Sigmoid colon (tissue), 7 donors: ENCODE results near the gene CFAP46. TPM values are rescaled to one million over a fixed set of nuclear protein-coding genes. Genes with fewer than 3 reads are reported as not detected.

ENCODE experiments used
- DNase-seq: peaks from one replicate; pipeline ENCODE4 v3.0.0-alpha.2; 2019
- H3K27ac ChIP-seq, 4 donors: fragments of 200-600 bp; sonication (generic); one replicate each; pipeline ENCODE4 v1.5.1; 2016 to 2019; ENCODE audit warnings: mild to moderate bottlenecking in 1 of 4
- H3K27me3 ChIP-seq, 3 donors: fragments of 200-600 bp; sonication (generic); one replicate each; pipeline ENCODE4 v1.5.1; 2019; ENCODE audit warnings: mild to moderate bottlenecking in 1 of 3
- H3K36me3 ChIP-seq, 4 donors: fragments of 200-600 bp; sonication (generic); one replicate each; pipeline ENCODE4 v1.5.1; 2016 to 2019
- H3K4me1 ChIP-seq, 4 donors: fragments of 200-600 bp; sonication (generic); one replicate each; pipeline ENCODE4 v1.5.1; 2017 to 2019
- H3K4me3 ChIP-seq, 4 donors: fragments of 200-600 bp; sonication (generic); one replicate each; pipeline ENCODE4 v1.5.1; 2017 to 2019; ENCODE audit warnings: mild to moderate bottlenecking in 2 of 4, moderate library complexity in 1 of 4
- H3K9me3 ChIP-seq, 4 donors: fragments of 200-600 bp in 3 of 4; sonication (generic) in 3 of 4; one replicate each; pipeline versions ENCODE4 v1.5.1 to v1.6.1; 2013 to 2019
- EP300 ChIP-seq, 4 donors: sonication (generic); formaldehyde crosslinking; IDR thresholded peaks; one replicate each; pipeline ENCODE4 v1.6.1; 2017; ENCODE audit warnings: antibody characterized with exemption in 4 of 4
- POLR2A ChIP-seq, 2 donors: fragments of 450-650 bp; IDR thresholded peaks; one replicate each; pipeline ENCODE4 v1.6.1; 2016; ENCODE audit warnings: antibody characterized with exemption in 2 of 2, mild to moderate bottlenecking in 2 of 2, moderate library complexity in 2 of 2
- POLR2AphosphoS5 ChIP-seq, 4 donors: sonication (generic); formaldehyde crosslinking; IDR thresholded peaks; one replicate each; pipeline ENCODE4 v1.6.1; 2017; ENCODE audit warnings: antibody characterized with exemption in 4 of 4
- WGBS, 2 donors: extraction: QIAGEN DNeasy Blood & Tissue Kit; methylation state at CpG; one replicate each; pipeline ENCODE4 v1.1.7; 2013; 5-methylcytosine and 5-hydroxymethylcytosine counted together
- intact Hi-C: fragments of 100-400 bp; cut with DNase I; formaldehyde crosslinking; loops from one replicate; pipeline ENCODE4 v1.15.1; 2023
- polyA plus RNA-seq, 3 donors: library from polyadenylated mRNA; stranded (reverse); fragments of 200-250 nt; gene quantifications; one replicate each; pipeline ENCODE4 v1.2.3, GENCODE V29; 2013
- total RNA-seq, 4 donors: library from RNA; depleted of rRNA; stranded (reverse); fragments of >200 nt; gene quantifications; one replicate each; pipeline ENCODE4 v1.1.0, GENCODE V29; 2016
- TF ChIP-seq, protein P1 (sequence below), 4 experiments: fragments of 450-650 bp in 3 of 4; fragments of 200-600 bp in 1 of 4; IDR thresholded peaks; one replicate each; pipeline ENCODE4 v1.5.1; 2016 to 2019; ENCODE audit warnings: antibody characterized with exemption in 4 of 4, mild to moderate bottlenecking in 3 of 4, moderate library complexity in 2 of 4
- donor health status: healthy with polysubstance abuse.
- donor health status: Bipolar disorder and iron deficiency.
- donor health status: healthy.

Gene CFAP46
- total and polyA plus RNA-seq, 7 donors = 0.10 to 1.7 (median 0.38) TPM; not detected in 3

DNA sequence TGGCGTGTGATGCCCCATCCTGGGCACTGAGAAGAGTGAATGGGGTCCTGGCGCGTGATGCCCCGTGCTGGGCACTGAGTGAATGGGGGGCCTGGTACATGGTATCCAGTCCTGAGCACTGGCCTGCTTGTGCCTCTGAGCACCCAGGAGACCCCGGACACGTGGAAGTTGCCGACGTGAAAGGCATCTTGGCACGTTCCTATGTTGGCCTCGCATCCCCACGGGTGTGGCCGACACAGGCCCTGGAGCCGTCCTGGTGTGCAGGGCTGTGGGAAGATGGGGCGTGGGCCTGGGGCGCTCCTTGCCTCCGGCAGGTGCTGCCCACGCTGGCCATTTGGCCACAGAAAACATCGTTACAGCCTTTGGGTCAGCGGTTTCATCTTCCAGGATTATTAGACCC, 35.5 kb downstream of the CFAP46 start:
- H3K4me3 ChIP-seq = no peak overlapping the region
- H3K27ac ChIP-seq = no peak overlapping the region
- WGBS, 2 donors = 85 to 93% methylated on average over 19 of the region's 19 CpGs
- intact Hi-C loops = no loop called here
- no peaks in the 10 kb centered on the region for H3K36me3 ChIP-seq
- TF ChIP-seq, protein P1, sequence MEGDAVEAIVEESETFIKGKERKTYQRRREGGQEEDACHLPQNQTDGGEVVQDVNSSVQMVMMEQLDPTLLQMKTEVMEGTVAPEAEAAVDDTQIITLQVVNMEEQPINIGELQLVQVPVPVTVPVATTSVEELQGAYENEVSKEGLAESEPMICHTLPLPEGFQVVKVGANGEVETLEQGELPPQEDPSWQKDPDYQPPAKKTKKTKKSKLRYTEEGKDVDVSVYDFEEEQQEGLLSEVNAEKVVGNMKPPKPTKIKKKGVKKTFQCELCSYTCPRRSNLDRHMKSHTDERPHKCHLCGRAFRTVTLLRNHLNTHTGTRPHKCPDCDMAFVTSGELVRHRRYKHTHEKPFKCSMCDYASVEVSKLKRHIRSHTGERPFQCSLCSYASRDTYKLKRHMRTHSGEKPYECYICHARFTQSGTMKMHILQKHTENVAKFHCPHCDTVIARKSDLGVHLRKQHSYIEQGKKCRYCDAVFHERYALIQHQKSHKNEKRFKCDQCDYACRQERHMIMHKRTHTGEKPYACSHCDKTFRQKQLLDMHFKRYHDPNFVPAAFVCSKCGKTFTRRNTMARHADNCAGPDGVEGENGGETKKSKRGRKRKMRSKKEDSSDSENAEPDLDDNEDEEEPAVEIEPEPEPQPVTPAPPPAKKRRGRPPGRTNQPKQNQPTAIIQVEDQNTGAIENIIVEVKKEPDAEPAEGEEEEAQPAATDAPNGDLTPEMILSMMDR (IDR thresholded peaks at IDR 0.05) = no peak
- no peak for TF ChIP-seq POLR2AphosphoS5 (IDR thresholded peaks at IDR 0.05)
- TF ChIP-seq EP300 (IDR thresholded peaks at IDR 0.05) = no peak
- TF ChIP-seq POLR2A (IDR thresholded peaks at IDR 0.05) = no peak
- H3K27me3 ChIP-seq = peaks cover 0 to 3% (median 0%) of the 10 kb centered on the region in 3 donors
- no peaks in the 10 kb centered on the region for H3K4me1 ChIP-seq
- peaks cover 0 to 3% (median 0%) of the 10 kb centered on the region in 4 donors for H3K9me3 ChIP-seq
- peak; percentile 28 for DNase-seq

DNA sequence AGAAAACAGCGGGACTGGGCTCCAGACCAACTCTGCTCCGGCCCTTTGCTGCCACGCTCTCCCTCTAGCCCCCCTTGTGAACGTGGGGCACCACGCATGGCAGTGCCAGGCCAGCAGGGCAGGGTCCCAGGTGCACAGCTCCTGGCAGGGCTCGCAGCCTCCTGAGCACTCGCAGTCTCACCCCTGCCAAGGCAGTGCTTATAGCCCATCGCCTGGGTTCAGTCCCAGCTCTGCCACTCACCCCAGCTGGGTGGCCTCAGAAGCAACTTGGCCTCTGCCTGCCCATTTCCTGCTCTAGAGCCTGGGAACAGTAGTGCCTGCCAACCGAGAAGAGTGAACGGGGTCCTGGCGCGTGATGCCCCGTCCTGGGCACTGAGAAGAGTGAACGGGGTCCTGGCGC, 36.3 kb downstream of the CFAP46 start:
- H3K36me3 ChIP-seq = no peaks in the 10 kb centered on the region
- 95 to 96% methylated on average over 15 of the region's 15 CpGs for WGBS, 2 donors
- DNase-seq = peak; percentile 43
- H3K4me3 ChIP-seq = no peak overlapping the region
- H3K27me3 ChIP-seq = peaks cover 0 to 3% (median 0%) of the 10 kb centered on the region in 3 donors
- intact Hi-C loops = no loop called here
- no peak for TF ChIP-seq POLR2AphosphoS5 (IDR thresholded peaks at IDR 0.05)
- no peak for TF ChIP-seq POLR2A (IDR thresholded peaks at IDR 0.05)
- TF ChIP-seq, protein P1 (IDR thresholded peaks at IDR 0.05) = no peak
- TF ChIP-seq EP300 (IDR thresholded peaks at IDR 0.05) = no peak
- H3K9me3 ChIP-seq = peaks cover 0 to 3% (median 0%) of the 10 kb centered on the region in 4 donors
- no peaks in the 10 kb centered on the region for H3K4me1 ChIP-seq
- H3K27ac ChIP-seq = no peak overlapping the region

DNA sequence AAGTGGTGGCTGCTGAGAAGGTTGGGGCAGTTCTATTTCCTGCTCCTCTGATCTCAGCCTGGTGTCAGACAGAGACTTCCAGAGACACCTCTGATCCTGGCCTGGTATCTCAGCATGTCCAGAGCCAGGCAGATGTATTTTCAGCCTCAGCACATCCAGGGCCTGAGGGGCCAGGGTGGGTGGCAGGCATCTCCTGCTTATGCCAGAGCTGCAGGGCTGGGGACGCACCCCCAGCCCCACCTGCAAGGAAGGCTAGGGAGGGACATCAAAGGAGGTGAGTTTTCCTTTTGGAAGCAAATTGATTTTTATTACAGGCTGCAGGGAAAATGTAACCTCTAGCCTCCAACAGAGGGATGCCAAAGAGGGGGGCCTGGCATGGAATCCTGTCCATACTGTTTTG, 36.7 kb downstream of the CFAP46 start:
- Histone ChIP-seq H3K27ac (no peak overlapping the region), H3K27me3 (peaks cover 0 to 3% (median 0%) of the 10 kb centered on the region in 3 donors), H3K4me3 (no peak overlapping the region), H3K36me3 (no peaks in the 10 kb centered on the region), H3K9me3 (peaks cover 0 to 3% (median 0%) of the 10 kb centered on the region in 4 donors), H3K4me1 (no peaks in the 10 kb centered on the region)
- no peak for TF ChIP-seq POLR2AphosphoS5 (IDR thresholded peaks at IDR 0.05)
- TF ChIP-seq EP300 (IDR thresholded peaks at IDR 0.05) = no peak
- TF ChIP-seq POLR2A (IDR thresholded peaks at IDR 0.05) = no peak
- TF ChIP-seq, protein P1 (IDR thresholded peaks at IDR 0.05) = no peak
- intact Hi-C loops = no loop called here
- 87 to 96% methylated on average over 1 of the region's 1 CpG for WGBS, 2 donors
- DNase-seq = peak; percentile 48

DNA sequence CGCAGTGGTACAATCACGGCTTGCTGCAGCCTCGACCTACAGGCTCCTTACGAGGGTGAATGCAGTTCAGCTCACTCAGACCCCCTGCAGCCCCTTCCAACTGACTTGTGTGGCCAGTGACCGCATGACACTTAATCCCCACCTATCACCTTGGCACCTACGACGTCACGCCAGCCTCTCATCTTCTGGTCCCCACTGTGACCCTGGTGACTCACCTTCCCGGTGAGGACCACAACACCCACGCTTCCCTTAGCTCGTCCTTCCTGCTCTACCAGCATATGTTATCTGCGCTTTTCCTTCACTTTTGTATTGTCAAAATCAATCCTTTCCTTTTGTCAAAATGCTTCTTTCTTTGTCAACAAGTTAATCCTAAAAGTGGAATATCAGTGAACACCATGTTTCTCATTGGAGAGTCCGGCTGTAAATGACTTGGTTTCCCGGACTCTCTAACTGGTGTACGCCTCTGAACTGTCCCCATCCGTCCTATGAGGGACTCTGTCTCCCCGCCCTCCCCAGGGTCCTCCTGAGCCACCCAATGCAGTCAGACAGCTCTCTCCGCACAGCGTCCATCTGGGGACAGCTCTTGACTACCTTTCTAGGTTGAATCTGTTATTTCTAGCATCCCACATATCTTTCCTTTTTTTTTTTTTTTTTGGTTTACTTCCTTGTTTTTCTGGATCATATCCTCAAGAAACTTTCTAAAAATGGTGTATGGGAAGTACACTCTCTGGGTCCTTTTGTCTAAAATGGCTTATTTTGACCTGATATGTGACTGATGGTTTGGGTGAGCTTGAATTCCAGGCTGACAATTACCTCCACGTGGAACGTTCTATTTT, 37.3 kb downstream of the CFAP46 start:
- peaks cover 0 to 3% (median 0%) of the 10 kb centered on the region in 3 donors for H3K27me3 ChIP-seq
- H3K9me3 ChIP-seq = peaks cover 0 to 3% (median 0%) of the 10 kb centered on the region in 4 donors
- no peak overlapping the region for H3K4me3 ChIP-seq
- 84 to 87% methylated on average over 21 of the region's 21 CpGs for WGBS, 2 donors
- TF ChIP-seq EP300 (IDR thresholded peaks at IDR 0.05) = no peak
- no peak for TF ChIP-seq POLR2A (IDR thresholded peaks at IDR 0.05)
- TF ChIP-seq, protein P1 (IDR thresholded peaks at IDR 0.05) = no peak
- H3K4me1 ChIP-seq = no peaks in the 10 kb centered on the region
- H3K36me3 ChIP-seq = no peaks in the 10 kb centered on the region
- DNase-seq = peak; percentile 40
- no peak overlapping the region for H3K27ac ChIP-seq
- intact Hi-C loops = no loop called here
